ENCODE results near the gene CLEC7A. TPM values are rescaled to one million over a fixed set of nuclear protein-coding genes. Genes with fewer than 3 reads are reported as not detected.

Gene CLEC7A
- polyA plus RNA-seq, 1 donor from 2014 or later, result not detected

- Histone ChIP-seq H3K9ac (ENCODE audit: low read length) (no peak overlapping the region), H3K27me3 (ENCODE audit: insufficient read depth, low read depth, low read length) (no peaks in the 10 kb centered on the region), H3K9me3 (ENCODE audit: low read length) (no peaks in the 10 kb centered on the region), H3K4me3 (ENCODE audit: low read length) (no peak overlapping the region), H2AFZ (ENCODE audit: low read depth, low read length) (no peak overlapping the region), H3K79me2 (replicated peaks; ENCODE audit: insufficient read depth, low read length) (no peaks in the 10 kb centered on the region), H3K36me3 (ENCODE audit: insufficient read depth, low read length) (no peaks in the 10 kb centered on the region), H3K27ac (ENCODE audit: low read length) (no peak overlapping the region), H3K4me2 (ENCODE audit: low read length) (no peak overlapping the region), H3K9me2 (ENCODE audit: insufficient read depth, low read length) (no peaks in the 10 kb centered on the region), H4K20me1 (ENCODE audit: insufficient read depth) (no peaks in the 10 kb centered on the region), H3F3A (ENCODE audit: insufficient read depth, low read length, poor library complexity, severe bottlenecking) (no peaks in the 10 kb centered on the region)
- TF ChIP-seq RAD21 (conservative IDR thresholded peaks at IDR 0.05) (no peak), EZH2 (IDR thresholded peaks at IDR 0.05; ENCODE audit: borderline replicate concordance, insufficient read depth, low read length, poor library complexity, severe bottlenecking) (no peak), POLR2AphosphoS5 (IDR thresholded peaks at IDR 0.05) (no peak), MXI1 (conservative IDR thresholded peaks at IDR 0.05; ENCODE audit: poor library complexity, severe bottlenecking) (no peak), SMC3 (conservative IDR thresholded peaks at IDR 0.05; ENCODE audit: poor library complexity) (no peak), TAF1 (IDR thresholded peaks at IDR 0.05; ENCODE audit: low read depth) (no peak)
Observed at GRCh38 chr12:10095971-10096370, 34.0 kb downstream of the CLEC7A start.

GRCh38 chr12:10094646-10095395 is 35.2 kb downstream of the CLEC7A start:
- TF ChIP-seq RAD21 (conservative IDR thresholded peaks at IDR 0.05) (no peak), EP300 (conservative IDR thresholded peaks at IDR 0.05; ENCODE audit: poor library complexity, severe bottlenecking) (no peak), TAF1 (IDR thresholded peaks at IDR 0.05; ENCODE audit: low read depth) (no peak), POLR2AphosphoS5 (IDR thresholded peaks at IDR 0.05) (no peak), SMC3 (conservative IDR thresholded peaks at IDR 0.05; ENCODE audit: poor library complexity) (no peak), MXI1 (conservative IDR thresholded peaks at IDR 0.05; ENCODE audit: poor library complexity, severe bottlenecking) (no peak), EZH2 (IDR thresholded peaks at IDR 0.05; ENCODE audit: borderline replicate concordance, insufficient read depth, low read length, poor library complexity, severe bottlenecking) (no peak)
- TF ChIP-seq, protein P1, sequence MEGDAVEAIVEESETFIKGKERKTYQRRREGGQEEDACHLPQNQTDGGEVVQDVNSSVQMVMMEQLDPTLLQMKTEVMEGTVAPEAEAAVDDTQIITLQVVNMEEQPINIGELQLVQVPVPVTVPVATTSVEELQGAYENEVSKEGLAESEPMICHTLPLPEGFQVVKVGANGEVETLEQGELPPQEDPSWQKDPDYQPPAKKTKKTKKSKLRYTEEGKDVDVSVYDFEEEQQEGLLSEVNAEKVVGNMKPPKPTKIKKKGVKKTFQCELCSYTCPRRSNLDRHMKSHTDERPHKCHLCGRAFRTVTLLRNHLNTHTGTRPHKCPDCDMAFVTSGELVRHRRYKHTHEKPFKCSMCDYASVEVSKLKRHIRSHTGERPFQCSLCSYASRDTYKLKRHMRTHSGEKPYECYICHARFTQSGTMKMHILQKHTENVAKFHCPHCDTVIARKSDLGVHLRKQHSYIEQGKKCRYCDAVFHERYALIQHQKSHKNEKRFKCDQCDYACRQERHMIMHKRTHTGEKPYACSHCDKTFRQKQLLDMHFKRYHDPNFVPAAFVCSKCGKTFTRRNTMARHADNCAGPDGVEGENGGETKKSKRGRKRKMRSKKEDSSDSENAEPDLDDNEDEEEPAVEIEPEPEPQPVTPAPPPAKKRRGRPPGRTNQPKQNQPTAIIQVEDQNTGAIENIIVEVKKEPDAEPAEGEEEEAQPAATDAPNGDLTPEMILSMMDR (IDR thresholded peaks at IDR 0.05; ENCODE audit: poor library complexity, severe bottlenecking), result no peak
- TF ChIP-seq, protein P2, sequence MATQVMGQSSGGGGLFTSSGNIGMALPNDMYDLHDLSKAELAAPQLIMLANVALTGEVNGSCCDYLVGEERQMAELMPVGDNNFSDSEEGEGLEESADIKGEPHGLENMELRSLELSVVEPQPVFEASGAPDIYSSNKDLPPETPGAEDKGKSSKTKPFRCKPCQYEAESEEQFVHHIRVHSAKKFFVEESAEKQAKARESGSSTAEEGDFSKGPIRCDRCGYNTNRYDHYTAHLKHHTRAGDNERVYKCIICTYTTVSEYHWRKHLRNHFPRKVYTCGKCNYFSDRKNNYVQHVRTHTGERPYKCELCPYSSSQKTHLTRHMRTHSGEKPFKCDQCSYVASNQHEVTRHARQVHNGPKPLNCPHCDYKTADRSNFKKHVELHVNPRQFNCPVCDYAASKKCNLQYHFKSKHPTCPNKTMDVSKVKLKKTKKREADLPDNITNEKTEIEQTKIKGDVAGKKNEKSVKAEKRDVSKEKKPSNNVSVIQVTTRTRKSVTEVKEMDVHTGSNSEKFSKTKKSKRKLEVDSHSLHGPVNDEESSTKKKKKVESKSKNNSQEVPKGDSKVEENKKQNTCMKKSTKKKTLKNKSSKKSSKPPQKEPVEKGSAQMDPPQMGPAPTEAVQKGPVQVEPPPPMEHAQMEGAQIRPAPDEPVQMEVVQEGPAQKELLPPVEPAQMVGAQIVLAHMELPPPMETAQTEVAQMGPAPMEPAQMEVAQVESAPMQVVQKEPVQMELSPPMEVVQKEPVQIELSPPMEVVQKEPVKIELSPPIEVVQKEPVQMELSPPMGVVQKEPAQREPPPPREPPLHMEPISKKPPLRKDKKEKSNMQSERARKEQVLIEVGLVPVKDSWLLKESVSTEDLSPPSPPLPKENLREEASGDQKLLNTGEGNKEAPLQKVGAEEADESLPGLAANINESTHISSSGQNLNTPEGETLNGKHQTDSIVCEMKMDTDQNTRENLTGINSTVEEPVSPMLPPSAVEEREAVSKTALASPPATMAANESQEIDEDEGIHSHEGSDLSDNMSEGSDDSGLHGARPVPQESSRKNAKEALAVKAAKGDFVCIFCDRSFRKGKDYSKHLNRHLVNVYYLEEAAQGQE (IDR thresholded peaks at IDR 0.05; ENCODE audit: borderline replicate concordance), result no peak
- Histone ChIP-seq H3K27ac (ENCODE audit: low read length) (no peak overlapping the region), H2AFZ (ENCODE audit: low read depth, low read length) (no peak overlapping the region), H3K9me3 (ENCODE audit: low read length) (no peaks in the 10 kb centered on the region), H3K79me2 (replicated peaks; ENCODE audit: insufficient read depth, low read length) (no peaks in the 10 kb centered on the region), H4K20me1 (ENCODE audit: insufficient read depth) (no peaks in the 10 kb centered on the region), H3K9me2 (ENCODE audit: insufficient read depth, low read length) (no peaks in the 10 kb centered on the region), H3K9ac (ENCODE audit: low read length) (no peak overlapping the region), H3K36me3 (ENCODE audit: insufficient read depth, low read length) (no peaks in the 10 kb centered on the region), H3F3A (ENCODE audit: insufficient read depth, low read length, poor library complexity, severe bottlenecking) (no peaks in the 10 kb centered on the region), H3K4me3 (ENCODE audit: low read length) (no peak overlapping the region), H3K4me2 (ENCODE audit: low read length) (no peak overlapping the region), H3K27me3 (ENCODE audit: insufficient read depth, low read depth, low read length) (no peaks in the 10 kb centered on the region)

Measured in neural cell (in vitro differentiated cells).